GM19099 (cell line): Measurements from ENCODE around the gene STARD8.

ENCODE experiments used
- POLR2A ChIP-seq: IDR thresholded peaks from 3 replicates; pipeline ENCODE4 v1.6.1; 2011; ENCODE audit warnings: low read depth; ENCODE audit not compliant: insufficient read length; ENCODE audit errors: extremely low read depth

Gene STARD8

DNA sequence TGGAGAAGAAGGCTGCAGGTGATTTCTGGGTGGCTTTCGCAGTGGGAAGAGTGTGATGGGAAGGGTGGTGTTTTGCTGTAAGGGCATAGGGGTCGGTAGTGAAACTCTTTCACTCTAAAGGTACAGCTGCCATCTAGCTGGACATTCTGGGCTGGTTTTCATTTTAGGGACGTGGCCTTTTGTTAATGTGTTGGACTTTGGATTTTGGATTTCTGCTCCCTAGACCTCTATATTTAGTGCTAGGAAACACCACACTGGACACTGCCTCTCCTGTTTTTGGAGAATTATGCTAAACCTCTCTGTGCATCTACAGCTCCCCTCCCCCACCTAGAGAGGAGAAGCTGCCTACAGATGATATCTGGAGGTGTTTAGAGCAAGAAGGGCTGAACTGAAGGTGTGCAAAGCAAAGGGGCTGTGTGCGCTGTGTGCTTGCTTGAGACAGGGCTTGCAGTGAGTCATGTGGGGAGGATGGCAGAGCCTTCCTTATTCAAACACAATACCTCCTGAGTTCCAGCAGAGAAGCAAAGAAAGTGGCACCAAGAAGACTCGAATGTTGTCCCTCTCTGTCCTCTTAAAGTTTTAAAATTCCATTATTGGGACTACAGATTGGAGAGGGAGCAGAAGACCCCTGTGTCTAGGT lies 47.9 kb downstream of the STARD8 start:
- no peak for TF ChIP-seq POLR2A

DNA sequence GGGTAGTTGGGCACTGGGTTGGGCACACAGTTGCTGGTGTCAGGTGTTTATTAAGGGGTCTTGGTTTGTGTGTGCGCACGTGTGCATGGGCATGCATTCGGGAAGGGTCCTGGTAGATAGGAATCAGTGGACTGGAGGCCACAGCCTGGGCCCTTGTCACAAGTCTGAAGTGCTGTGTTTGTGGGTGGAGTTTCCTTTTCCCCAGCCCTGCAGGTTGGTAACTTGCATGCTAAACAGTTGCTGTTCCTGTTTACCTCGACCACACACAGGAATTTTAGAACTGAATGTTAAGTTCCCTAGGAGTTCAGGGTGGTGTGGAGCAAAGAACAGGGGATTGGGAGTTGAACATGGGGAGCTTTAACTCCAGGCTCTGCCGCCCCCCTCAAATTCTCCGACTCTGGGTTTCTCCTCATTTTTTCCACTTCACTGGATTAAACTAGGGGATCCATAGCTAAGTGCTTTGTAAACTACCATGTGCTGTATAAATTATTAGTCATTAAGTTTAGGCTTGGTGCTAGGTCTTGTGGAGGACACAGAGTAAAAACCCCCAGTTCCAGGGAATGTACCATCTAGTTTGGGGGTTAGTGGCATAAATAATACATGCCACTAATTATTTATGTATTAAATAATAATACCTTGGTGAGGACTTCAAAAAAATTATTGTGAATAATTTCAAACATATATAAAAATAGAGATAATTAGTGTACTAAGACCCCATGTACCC lies 49.0 kb downstream of the STARD8 start:
- no peak for TF ChIP-seq POLR2A

DNA sequence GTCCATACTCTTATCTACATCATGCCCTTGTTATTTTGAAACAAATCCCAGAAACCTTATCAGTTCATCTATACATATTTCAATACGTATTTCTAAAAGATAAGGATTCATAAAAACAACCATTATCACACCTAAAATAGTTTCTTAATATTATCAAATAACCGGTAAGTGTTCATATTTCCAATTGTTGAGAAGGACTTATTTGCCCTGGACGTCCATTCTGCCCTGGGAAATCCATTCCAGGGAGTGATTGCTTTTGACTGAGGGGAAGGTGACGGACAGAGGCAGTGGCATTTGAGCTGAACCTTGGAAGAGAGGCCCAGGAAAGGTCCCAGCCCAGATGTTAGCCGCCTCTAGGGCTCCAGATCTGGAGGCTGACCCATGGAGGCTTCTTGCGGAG lies 49.6 kb downstream of the STARD8 start:
- no peak for TF ChIP-seq POLR2A

DNA sequence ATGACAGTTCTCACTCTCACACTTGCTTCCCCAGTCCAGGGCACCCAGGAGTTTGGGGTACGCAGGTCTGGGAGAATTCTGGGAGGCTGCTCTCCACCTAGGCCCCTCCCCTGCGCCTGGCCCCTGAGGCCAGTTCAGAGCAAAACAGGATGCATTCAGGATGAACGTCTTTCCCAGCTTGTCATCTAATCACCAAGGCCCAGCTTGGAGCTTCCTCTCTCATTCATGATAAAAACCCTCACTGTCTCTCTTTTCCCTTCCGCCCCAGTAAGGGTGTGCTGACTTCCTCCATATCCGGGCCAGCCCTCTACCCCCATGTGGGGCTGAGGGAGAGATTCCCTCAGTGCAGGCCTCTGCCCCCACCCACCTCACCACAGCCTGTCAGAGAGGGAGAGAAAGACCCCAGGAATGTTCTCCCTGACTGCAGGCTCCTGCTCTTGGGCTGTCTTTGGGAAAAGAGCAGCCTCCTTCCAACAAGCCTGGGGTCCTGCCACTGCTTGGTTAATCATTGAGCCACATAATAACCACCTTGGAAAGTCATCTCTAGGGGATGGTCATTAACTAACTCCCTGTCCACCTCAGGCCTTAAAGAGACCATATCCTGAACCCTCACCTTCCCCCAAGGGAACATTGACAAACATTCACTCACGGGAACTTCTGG lies 50.1 kb downstream of the STARD8 start:
- TF ChIP-seq POLR2A, result no peak

DNA sequence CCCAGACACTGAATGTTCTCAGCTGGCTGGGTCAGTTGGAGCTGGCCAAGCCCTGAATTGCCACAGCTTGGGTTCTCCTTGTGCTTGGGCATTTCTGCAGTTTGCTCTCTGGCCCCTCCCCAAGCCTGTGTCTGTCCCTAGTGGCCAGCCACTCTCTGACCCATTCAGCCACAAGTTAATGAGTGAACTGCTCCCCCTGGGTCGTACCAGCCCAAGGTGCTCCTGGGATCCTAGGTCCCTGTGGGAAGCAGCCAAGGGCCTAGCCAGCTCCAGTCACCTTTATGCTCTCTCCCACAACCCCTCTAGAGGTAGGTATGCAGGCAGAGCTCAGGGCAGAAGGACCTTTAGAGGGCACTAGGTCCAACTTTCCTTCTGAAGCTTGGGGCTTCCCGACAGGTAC lies 51.5 kb downstream of the STARD8 start:
- TF ChIP-seq POLR2A, result no peak

DNA sequence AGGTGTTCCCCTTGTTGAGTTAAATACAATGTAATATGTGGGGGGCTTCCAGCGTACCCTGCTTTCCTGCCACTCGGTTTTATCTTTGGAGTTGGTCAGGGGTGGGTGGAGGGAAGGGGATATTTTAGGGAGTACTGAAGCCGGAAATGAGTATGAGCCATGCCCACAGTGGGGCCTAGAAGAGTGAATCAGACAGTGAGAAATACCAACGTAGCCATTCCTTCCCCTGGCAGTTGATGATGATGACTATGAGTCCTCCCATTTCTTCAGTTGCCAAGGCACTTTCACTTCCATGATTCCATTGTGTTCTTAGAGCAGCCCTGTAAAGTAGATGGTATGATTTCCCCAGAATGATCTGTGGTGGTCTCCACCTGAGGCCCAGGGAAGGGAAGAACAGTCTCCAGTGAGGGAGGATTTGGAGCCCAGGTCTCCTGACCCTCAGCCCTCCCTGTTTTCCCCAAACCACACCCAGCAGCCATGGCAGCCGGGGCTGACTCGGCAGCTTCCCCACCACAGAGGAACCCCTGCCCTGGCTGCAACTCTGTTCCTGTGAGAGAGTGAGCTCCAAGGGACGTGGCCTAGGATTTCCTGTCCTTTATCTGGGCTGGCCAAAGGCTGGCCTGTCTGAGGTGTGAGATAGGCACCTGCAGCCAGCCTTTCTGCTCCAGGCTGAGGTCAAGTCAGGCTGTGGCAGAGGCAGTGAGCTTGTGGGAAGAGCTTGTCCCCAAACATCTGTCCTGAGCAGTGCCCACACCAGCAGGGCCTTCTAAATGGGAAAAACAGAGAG lies 52.7 kb downstream of the STARD8 start:
- no peak for TF ChIP-seq POLR2A

DNA sequence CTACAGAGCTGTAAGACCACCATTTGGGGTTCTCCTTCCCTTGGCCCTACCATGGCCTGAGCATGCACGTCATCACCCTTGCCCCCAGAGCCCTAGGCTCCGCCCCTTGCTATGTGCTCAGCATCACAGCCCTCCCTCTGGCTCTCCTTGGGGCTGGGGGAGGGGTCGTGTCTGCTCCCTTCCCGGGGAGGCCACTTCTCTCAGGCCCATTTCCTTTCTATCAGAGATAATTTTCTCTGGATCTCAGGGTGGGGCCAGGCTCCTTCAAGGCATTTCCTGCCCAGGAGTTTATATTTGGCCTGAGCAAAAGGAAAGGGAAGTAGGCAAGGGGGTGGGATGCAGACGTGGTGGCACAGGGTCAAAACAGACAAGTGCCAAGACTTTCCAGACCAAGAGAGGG lies 55.9 kb downstream of the STARD8 start:
- TF ChIP-seq POLR2A, result no peak

DNA sequence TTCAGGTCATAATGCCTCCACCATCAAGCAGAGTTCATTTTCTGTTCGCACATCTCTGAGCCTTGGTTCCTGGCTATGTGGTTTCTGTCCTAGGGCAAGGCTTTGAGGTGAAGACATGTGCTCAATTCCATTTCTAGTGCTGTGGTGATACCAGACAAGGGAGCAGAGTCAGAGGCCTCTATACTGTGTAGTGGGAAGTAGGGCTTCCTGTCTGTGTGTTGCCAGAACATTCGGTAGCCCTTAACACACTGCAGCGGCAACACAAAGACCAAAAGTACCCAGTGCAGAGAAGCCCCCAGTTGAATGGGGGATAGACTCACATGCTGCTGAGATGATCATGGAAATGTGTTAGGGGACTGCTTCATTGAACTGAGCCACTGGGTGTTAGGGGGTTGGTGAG lies 56.4 kb downstream of the STARD8 start:
- TF ChIP-seq POLR2A, result no peak

DNA sequence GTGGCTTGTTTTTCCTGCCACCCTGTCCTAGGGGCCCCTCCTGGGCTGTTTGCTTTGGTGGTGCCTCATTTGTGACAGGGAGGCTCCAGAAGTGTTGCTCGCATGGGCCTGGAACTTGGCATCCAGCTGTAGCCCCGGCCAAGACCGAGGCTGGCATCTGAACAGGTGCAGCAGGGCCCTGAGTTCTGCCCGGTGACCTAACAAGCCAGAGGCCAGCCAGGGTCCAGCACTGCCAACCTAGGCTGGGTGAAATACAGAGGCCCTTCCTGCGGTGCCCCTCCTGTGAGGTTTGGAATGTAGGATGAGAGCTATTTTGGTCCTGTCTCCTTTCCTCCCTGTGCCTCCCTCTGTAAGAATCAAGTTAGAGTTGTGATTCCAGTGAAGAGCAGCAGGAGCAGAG lies 58.5 kb downstream of the STARD8 start:
- no peak for TF ChIP-seq POLR2A

DNA sequence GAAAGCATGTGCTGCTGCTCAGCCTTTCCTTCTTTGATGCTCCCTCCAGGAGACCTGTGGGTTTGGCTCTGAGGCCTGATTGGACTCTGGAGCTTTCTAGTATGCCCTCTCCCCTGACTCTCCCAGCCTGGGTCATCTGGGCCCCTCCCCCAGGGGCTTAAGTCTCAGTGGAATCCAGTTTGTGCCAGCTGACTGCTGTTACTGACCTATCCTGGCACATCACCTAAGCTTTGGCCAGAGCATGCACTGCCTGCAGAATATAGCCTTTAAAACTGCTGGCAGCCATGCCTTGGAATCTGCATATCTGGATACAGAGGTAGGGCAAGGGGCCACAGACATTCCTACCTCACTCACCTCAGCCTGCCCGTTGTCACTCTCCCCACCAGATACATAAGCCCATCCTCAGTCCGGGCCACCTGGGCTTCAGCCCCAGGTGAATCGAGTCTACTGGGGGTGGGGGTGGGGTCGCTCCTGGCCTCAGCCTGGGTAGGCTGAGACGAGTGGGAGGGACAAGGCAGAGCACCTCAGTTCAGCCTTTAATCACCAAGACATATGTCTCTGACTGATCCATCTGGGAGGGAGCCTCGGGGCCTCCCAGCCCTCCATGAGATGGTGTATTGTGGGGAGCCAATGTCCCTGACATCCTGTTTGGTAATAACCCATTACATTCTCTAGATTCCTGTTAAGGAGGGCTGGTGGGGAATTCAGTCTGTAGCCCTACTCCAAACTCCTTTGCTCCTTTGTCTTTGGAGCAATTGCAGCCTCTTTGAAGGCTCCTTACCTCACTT lies 61.2 kb downstream of the STARD8 start:
- no peak for TF ChIP-seq POLR2A

DNA sequence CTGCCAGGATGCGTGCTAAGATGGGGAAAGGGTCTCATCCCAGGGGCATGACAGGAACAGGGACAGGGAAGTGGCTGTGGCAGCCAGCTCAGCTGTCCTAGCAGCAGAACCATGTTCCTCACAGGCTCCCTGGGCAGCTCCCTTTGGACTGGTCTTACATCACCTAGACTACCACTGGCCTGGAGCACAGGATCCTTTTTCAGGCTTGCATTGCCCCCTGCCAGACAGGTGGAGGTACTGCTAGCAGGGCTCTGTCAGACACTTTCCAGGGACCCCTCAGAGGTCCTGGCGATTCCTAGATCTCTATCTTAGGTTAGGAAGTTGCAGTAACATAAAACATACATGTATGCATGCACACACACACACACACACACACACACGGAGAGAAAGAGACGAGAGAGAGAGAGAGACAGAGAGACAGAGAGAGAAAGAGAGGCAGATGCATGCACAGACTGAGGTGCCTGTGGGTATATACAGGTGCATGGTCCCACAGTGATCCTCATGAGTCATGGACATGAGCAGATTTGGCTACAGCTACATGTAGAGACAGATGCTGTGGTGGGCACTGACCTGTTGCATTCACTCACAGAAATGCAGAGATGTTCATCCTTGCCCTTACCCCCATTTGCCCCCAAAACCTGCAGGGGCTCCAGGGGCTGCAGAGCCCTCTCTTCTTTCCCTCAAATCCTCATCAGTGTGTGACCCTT lies 63.6 kb downstream of the STARD8 start:
- no peak for TF ChIP-seq POLR2A

DNA sequence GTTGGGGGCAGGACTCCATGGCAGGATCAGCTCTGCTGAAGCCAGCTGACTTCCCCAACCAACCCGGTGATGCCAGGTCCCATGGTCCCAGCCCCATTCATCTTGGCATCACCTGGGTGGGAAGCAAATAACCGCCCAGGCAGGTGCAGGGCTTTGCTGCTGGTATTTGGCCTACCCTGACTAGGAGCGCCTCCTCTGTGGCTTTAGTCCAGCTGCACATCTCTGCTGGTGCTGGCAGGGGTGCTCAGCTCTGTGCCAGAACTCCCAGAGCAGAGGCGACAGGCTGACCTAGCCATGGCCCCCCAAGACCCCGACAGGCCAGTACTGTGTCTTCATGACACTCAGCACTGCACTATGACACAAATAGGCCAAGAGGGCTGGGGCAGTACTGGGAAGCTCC lies 64.4 kb downstream of the STARD8 start:
- TF ChIP-seq POLR2A, result no peak

DNA sequence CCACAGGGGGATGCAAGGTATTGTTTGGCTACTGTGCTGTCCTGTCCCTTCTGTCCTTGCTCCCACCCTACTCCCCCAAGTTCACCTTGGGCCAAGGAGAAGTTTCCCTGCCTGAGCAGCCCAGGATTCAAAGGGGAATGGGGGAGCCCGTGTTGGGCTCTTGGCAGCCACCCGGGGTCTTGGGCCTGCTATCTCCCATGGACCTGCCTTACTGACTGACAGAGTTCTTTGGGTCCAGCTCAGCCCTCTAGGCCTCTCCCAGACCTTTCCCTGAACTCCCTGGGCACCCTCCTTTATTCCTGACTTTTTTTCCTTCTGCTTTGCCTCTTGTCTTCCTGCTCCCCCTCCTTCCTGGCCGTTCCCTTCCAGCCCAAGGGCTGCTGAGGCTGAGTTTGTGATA lies 67.4 kb downstream of the STARD8 start:
- no peak for TF ChIP-seq POLR2A

DNA sequence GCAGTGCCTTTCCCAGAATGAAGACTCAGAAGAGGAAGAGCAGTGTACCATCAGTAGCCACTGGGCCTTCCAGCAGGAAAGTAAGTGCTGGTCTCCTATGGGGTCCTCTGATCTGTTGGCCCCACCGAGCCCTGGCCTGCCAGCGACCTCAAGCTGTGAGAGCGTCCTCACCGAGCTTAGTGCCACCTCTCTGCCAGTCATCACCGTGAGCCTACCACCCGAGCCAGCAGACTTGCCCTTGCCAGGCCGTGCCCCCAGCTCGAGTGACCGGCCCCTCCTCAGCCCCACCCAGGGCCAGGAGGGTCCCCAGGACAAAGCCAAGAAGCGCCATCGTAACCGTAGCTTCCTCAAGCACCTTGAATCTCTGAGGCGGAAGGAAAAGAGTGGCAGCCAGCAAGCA lies 69.7 kb downstream of the STARD8 start:
- TF ChIP-seq POLR2A, result no peak
